Choroid plexus epithelial cell (primary cell): Measurements from ENCODE around the gene MTMR12.

Experiments
- DNase-seq: peaks from one replicate; pipeline ENCODE4 v3.0.0-alpha.2; 2010; ENCODE audit warnings: low read depth
- H3K4me3 ChIP-seq: 2 replicates; pipeline ENCODE4 v1.5.1; 2011; ENCODE audit warnings: low read depth, mild to moderate bottlenecking, control low read depth, low read length, moderate library complexity
- CTCF ChIP-seq: conservative IDR thresholded peaks from 2 replicates; pipeline ENCODE4 v1.5.1; 2011; ENCODE audit warnings: low read depth, mild to moderate bottlenecking, control low read depth, inconsistent platforms, low read length, moderate library complexity

The MTMR12 gene

DNA sequence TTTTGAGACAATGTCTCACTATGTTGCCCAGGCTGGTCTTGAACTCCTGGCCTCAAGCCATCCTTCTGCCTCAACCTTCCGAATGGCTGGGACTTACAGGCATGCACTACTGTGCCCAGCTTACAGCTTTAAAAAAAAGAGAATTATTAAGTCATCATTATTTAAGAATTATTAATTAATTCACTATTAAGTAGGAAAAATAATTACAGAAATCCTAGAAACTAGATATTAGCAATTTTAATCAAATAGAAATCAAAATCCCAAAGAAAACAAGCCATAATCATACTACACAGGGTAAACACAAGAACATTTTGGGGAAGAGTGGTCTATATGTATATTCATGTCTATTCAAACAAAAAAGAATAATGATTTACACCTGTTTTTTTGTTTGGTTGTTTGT lies 19.6 kb upstream of the MTMR12 start:
- no peak overlapping the region for H3K4me3 ChIP-seq
- TF ChIP-seq CTCF = no peak

GRCh38 chr5:32331935-32332274 lies 19.2 kb upstream of the MTMR12 start:
- TF ChIP-seq CTCF = no peak
- no peak for DNase-seq

More for the DNA sequence above, 19.6 kb upstream of the MTMR12 start:
- no peak for DNase-seq

DNA sequence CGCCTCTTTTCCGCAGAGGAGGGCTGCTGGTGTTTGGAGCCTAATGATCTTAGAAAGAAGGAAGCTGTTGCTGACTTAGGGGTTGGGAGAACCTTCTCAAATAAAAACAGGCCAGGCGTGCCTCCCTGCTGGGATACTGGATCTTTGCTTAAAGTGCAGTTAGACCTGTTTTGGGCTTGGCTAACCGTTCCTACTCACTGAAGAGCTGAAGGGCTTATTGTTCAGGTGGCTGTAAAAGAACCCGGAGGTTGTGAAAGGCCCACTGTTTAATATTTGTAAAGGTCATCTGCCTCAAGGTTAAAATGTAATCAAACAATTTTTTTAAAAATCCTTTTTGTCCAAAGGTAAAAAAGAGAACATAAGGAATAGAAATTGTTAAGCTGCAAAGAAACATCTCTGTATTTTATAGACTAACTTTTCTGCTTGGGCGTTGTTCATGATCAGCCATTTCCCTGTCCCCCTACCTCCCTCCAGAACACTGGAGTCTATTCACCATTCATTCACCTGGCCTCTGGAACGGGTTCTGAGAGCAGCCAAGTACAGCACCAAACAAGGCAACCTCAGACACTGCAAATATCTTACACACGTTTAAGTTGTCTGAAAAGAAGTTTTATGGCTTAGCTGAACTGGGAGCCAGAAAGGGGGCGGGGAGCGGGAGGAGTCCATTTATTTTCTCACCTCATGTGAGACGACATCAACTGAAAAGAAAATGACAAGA lies 18.6 kb upstream of the MTMR12 start:
- no peak for TF ChIP-seq CTCF
- no peak overlapping the region for H3K4me3 ChIP-seq
- DNase-seq = no peak

More at GRCh38 chr5:32331935-32332274, 19.2 kb upstream of the MTMR12 start:
- H3K4me3 ChIP-seq = no peak overlapping the region

DNA sequence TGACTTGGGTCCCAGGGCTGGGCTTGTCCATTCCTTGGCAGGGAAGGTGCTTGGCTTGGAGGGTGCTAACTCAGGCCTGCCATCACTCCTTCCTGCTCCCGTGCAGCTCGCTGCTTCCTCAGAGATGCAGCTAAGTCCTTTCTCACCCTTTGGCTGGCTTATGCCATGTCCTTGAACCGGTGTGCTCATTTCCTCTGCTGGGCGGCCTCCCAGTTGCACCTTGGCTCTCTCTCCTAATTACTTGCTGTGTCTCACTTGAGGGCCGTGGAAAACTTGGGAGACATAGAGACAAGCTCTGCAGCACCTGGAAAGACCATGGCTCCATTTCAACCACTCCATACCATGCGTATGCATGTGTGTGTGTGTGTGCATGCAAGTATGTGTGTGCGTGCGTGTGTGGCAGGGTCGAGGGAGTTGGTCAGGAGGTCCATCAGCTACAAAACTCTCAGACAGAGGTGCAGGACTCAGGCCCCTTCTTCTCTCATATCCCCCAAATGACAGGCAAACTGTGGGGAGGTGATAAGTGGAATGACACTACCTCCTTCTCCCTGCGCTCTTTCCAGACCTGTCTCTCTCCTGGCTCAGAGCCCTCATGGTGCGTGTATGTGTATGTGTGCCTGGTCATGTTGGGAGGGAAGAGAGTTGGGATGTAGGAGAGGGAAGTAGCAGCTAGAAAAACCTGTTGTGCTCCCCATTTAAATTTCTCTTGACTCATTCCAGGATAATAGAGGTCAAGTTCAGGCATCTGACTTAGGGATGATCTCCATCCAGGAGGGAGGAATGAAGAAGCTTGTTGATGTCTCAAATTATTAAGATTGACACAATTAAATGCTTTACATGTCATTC lies 17.6 kb upstream of the MTMR12 start:
- no peak for DNase-seq
- no peak overlapping the region for H3K4me3 ChIP-seq
- TF ChIP-seq CTCF = no peak

GRCh38 chr5:32329395-32329834 lies 16.7 kb upstream of the MTMR12 start:
- peak; percentile 86 for TF ChIP-seq CTCF
- H3K4me3 ChIP-seq = no peak overlapping the region
- peak; percentile 83 for DNase-seq

DNA sequence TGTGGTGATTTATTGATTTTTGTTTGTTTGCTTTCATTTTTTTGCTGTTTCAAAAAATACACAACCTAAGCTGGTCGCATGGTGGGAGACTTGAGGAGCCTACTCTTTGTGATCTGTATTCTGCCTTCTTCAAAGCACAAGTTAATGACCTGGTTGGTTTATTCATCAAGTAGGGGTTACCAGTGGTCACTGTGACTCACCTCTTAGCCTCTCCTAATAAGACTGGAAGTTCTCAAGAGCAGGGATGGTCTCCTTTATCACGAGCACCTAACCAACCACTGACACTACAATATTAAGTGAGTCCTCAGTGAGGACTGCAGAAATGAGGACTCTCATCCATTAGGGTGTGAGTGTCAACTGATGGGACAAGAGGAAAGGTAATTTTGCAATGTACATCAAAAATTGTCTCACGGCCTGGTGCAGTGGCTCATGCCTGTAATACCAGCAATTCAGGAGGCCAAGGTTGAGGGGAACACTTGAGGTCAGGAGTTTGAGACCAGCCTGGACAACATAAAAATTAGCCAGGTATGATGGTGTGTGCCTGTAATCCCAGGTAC lies 13.6 kb upstream of the MTMR12 start:
- H3K4me3 ChIP-seq = no peak overlapping the region
- TF ChIP-seq CTCF = no peak
- DNase-seq = peak; percentile 18
